ENCODE results near the gene ARL5B.
"Not testable (repeated sequence)": the region's sequence is repeated elsewhere in the genome, so short reads cannot be mapped to it uniquely, and the experiment has no call there.

DNA sequence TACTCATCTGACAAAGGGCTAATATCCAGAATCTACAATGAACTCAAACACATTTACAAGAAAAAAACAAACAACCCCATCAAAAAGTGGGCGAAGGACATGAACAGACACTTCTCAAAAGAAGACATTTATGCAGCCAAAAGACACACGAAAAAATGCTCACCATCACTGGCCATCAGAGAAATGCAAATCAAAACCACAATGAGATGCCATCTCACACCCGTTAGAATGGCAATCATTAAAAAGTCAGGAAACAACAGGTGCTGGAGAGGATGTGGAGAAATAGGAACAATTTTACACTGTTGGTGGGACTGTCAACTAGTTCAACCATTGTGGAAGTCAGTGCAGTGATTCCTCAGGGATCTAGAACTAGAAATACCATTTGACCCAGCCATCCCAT is 26.7 kb upstream of the ARL5B start:
- not testable (repeated sequence) for TF ChIP-seq FOXA3 (CRISPR knock-in tag; conservative IDR thresholded peaks at IDR 0.05 in 1 of 2, IDR thresholded peaks at IDR 0.05 in 1 of 2); TAF1 (IDR thresholded peaks at IDR 0.05; ENCODE audit: control insufficient read depth, extremely low read depth, insufficient read depth, low read length, severe bottlenecking); MAFK (IDR thresholded peaks at IDR 0.05; ENCODE audit: low read length); STAT5B (CRISPR knock-in tag; IDR thresholded peaks at IDR 0.05); ZNF431 (CRISPR knock-in tag; IDR thresholded peaks at IDR 0.05); RAD21 (CRISPR knock-in tag; conservative IDR thresholded peaks at IDR 0.05 in 1 of 2, IDR thresholded peaks at IDR 0.05 in 1 of 2); POLR2AphosphoS5 (IDR thresholded peaks at IDR 0.05; ENCODE audit: control insufficient read depth, insufficient read depth, low read depth, low read length); GTF2F1 (IDR thresholded peaks at IDR 0.05; ENCODE audit: low read depth, low read length); MEF2D (tag; conservative IDR thresholded peaks at IDR 0.05; ENCODE audit: low read depth)
- TF ChIP-seq, protein P1, sequence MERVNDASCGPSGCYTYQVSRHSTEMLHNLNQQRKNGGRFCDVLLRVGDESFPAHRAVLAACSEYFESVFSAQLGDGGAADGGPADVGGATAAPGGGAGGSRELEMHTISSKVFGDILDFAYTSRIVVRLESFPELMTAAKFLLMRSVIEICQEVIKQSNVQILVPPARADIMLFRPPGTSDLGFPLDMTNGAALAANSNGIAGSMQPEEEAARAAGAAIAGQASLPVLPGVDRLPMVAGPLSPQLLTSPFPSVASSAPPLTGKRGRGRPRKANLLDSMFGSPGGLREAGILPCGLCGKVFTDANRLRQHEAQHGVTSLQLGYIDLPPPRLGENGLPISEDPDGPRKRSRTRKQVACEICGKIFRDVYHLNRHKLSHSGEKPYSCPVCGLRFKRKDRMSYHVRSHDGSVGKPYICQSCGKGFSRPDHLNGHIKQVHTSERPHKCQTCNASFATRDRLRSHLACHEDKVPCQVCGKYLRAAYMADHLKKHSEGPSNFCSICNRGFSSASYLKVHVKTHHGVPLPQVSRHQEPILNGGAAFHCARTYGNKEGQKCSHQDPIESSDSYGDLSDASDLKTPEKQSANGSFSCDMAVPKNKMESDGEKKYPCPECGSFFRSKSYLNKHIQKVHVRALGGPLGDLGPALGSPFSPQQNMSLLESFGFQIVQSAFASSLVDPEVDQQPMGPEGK (CRISPR knock-in tag; IDR thresholded peaks at IDR 0.05; ENCODE audit: borderline replicate concordance), result not testable (repeated sequence)
- TF ChIP-seq, protein P2, sequence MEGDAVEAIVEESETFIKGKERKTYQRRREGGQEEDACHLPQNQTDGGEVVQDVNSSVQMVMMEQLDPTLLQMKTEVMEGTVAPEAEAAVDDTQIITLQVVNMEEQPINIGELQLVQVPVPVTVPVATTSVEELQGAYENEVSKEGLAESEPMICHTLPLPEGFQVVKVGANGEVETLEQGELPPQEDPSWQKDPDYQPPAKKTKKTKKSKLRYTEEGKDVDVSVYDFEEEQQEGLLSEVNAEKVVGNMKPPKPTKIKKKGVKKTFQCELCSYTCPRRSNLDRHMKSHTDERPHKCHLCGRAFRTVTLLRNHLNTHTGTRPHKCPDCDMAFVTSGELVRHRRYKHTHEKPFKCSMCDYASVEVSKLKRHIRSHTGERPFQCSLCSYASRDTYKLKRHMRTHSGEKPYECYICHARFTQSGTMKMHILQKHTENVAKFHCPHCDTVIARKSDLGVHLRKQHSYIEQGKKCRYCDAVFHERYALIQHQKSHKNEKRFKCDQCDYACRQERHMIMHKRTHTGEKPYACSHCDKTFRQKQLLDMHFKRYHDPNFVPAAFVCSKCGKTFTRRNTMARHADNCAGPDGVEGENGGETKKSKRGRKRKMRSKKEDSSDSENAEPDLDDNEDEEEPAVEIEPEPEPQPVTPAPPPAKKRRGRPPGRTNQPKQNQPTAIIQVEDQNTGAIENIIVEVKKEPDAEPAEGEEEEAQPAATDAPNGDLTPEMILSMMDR (IDR thresholded peaks at IDR 0.05 in 2 of 3, conservative IDR thresholded peaks at IDR 0.05 in 1 of 3; ENCODE audit: insufficient read depth in 2 of 3, low read depth in 1 of 3, low read length in 3 of 3), result not testable (repeated sequence)
